ENCODE data around the gene KCNAB2.

Gene KCNAB2

DNA sequence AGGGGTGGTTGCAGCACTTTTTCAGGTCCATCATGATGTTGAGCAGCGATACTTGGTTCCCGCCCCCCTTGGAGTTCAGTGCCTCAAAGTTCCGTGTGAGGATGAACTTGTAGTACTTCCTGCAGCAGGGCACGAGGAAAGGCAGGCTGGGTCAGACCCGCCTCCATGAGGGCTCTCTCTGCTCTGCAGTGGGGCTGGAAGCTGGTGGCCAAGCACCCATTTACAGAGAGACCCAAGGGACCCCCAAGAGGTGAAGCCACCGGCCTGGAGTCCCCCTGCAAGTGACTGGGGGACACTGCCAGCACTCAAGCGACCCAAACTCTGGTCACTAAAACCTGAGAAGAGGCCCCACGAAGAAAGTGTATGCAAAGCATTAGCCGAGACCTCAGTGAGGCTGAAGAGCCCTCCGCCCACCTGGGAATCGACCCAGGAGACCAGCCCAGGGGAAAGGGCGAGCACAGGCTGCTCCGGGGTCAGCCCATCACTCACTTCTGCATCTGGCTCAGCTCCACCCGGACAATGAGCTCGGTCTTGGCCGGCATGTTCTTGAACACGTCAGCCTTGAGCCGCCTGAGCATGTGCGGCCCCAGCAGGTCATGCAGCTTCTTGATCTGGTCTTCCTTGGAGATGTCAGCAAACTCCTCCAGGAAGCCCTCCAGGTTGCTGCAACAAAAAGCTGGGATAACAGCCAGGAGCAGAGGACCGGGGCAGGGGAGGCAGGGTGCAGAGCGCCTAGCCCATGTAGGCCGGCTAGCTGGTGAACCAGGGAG, 89.2 kb downstream of the KCNAB2 start:
- DNase-seq: no peak

GRCh38 chr1:6136516-6137220, 91.0 kb downstream of the KCNAB2 start:
- no peak for DNase-seq

DNA sequence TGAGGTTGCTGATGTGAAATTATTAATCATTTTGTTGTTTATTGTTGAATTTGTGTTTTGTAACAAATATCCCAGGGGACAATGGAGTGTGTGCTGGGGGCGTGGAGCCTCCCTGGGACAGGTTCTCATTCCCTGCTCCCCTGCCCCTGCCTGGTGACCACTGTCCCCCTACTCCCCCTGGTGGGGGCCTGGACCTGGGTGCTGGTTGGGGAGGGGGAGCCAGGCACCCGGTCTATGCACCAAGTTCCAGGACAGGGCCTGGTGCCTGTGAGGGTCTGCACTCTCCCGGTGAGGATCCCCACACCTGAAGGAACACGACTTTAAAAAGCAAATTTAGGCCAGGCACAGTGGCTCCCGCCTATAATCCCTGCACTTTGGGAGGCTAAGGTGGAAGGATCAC, 92.1 kb downstream of the KCNAB2 start:
- DNase-seq: no peak

GRCh38 chr1:6140413-6140812, 94.7 kb downstream of the KCNAB2 start:
- no peak for DNase-seq

GRCh38 chr1:6141592-6141991, 95.9 kb downstream of the KCNAB2 start:
- no peak for DNase-seq

- no peak for DNase-seq
Observed at GRCh38 chr1:6142036-6142621, 96.4 kb downstream of the KCNAB2 start.

GRCh38 chr1:6142734-6143133, 97.0 kb downstream of the KCNAB2 start:
- DNase-seq: no peak

DNA sequence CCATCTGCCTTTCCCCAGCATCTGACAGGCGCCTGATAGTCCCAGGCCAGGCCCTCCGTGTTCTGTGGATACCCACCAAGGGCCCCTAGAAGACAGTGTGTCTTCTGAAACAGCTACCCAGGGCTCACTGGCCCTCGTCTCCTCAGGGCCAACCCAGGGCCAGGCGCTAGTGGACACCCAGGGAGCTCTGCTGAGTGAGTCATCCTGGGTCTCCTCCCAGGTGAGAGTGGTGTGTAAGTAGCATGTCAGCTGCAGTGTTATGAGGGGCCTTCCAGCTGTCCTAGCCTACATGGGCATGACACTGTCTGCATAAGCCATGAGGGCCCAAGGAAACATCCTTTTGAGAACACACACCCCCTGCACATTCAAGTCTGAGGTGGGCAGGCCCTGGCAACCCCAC, 97.7 kb downstream of the KCNAB2 start:
- DNase-seq: no peak

- DNase-seq: no peak
Observed at GRCh38 chr1:6144175-6144574, 98.5 kb downstream of the KCNAB2 start.

GRCh38 chr1:6144647-6145395, 99.1 kb downstream of the KCNAB2 start:
- no peak for DNase-seq

GRCh38 chr1:6145396-6145750, 99.7 kb downstream of the KCNAB2 start:
- DNase-seq: no peak

DNA sequence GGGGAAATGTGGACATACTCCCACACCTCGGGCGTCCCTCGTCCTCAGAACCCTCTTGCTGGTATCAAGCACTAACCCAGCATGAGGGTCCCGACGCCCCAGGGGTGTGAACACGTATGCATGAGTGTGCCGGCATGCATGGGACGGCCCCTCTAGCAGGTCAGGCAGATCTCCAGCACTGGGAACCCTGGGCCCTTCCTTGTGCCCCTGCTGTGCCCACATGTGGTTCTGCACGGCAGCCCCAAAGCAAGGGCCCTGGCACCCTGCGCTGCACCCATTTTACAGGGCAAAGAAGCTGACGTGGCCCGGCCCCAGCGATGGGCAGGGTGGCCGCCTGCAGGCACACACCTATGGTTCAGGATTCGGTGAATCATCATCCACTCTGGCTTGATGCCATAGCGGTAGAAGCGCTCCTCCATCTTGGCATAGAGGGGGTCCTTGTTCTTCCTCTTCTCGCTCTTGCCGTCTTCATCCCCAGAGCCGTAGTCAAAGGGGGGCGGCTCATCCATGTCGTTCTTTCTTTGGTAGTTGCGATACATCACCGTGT, 100.2 kb downstream of the KCNAB2 start:
- no peak for DNase-seq

DNA sequence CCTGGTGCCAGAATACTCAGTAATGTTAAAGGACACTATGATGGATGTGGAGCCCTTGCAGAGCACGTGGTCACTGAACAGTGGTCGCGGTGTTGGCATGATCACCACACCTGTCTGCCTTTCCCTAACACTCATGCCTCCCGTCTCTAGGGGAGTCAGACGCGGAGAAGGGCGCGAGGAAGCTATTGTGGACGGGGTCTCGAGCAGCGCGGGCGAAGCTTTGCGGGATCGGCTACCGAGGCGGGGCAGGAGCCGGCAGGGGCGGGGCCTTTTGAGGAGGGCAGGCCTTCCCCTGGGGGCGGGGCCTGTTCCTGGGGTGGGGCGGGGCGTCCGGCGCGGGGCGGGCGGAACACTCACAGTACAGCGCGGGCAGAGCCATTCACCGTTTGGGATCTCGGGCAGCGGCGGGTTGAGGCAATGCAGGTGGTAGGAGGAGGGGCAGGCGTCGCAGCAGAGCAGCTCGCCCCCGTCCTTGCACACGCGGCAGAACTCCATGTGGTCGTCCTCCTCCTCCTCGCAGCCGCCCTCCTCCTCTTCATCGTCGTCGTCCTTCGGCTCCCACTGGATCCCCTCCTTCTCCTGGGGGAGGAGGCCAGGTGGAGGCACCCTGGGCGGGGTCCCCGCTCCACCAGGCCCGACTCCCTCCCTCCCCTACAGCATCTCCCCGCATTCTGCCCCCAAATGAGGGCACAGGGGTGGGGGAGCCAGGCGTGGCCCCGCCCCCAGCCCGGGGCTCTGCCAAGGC, 103.0 kb downstream of the KCNAB2 start:
- peak; percentile 71 for DNase-seq

- DNase-seq: no peak
Observed at GRCh38 chr1:6149597-6149996, 103.9 kb downstream of the KCNAB2 start.

DNA sequence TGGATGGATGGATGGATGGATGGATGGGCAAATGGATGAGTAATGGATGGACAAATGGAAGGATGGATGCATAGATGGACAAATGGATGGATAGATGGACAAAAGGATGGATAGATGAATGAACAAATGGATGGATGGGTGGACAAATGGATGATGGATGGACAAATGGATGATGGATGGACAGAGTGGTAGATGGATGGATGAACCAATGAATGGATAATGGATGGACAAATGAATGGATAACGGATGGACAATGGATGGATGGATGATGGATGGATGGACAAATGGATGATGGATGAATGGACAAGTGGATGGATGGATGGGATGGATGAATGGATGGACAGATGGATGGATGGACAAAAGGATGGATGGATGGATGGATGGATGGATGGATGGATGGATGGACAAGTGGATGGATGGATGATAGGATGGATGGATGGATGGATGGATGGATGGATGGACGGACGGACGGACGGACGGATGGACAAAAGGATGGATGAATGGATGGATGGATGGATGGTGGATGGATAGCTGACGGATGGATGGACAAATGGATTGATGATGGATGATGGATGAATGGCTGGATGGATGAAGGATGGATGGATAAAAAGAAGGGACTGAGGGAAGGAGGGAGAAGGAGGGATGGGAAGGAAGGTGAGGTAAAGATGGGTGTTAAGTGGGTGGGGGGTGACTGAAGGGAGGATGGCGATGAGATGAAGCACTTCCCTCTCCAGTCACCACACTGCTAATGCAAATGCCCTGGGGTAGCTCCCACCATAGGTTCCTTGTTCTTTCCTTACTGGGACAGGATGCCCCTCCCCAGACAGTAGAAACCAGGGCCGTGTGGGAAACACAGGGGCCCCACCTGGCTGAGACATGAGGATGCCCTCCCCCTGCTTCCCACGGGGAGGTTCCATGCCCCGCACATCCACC, 104.6 kb downstream of the KCNAB2 start:
- DNase-seq: no peak
